ENCODE results near the gene PRKCH. TPM values are rescaled to one million over a fixed set of nuclear protein-coding genes. Genes with fewer than 3 reads are reported as not detected.

The PRKCH gene
- total and polyA plus RNA-seq, 12 donors, result 8.3 to 25.1 (median 17.7) TPM

- Histone ChIP-seq H3K4me1 (peaks cover 3 to 72% (median 12%) of the 10 kb centered on the region in 9 donors), H3K27me3 (no peaks in the 10 kb centered on the region), H3K27ac (peak overlapping the region in 9 of 10 donors; percentile 2 to 86 (median 51)), H3K36me3 (no peaks in the 10 kb centered on the region), H3K4me3 (no peak overlapping the region), H3K9me3 (no peaks in the 10 kb centered on the region)
- intact Hi-C loops (cut with DNase I), result no loop called here
- ATAC-seq (peak; percentile 73 to 93 (median 83)), DNase-seq (peak in 1 of 2 donors; percentile 38)
- WGBS, 2 donors, result 0% methylated on average over 1 of the region's 1 CpG
- no peak for TF ChIP-seq CTCF (IDR thresholded peaks at IDR 0.05)
These were observed 277.6 kb downstream of the PRKCH start for GRCh38 chr14:61598980-61599379.

GRCh38 chr14:61599942-61600341, 278.6 kb downstream of the PRKCH start:
- no peak overlapping the region for H3K4me3 ChIP-seq
- 96 to 98% methylated on average over 1 of the region's 1 CpG for WGBS, 2 donors
- no peaks in the 10 kb centered on the region for H3K9me3 ChIP-seq
- no peak for TF ChIP-seq CTCF (IDR thresholded peaks at IDR 0.05)
- peaks cover 3 to 68% (median 12%) of the 10 kb centered on the region in 9 donors for H3K4me1 ChIP-seq
- peak overlapping the region in 1 of 10 donors; percentile 86 for H3K27ac ChIP-seq
- intact Hi-C loops (cut with DNase I), result loop anchor here in 1 of 10 donors (10.0 kb wide), 1 partner anchor 95 kb away; the partner anchor contains the start of gene HIF1A
- no peaks in the 10 kb centered on the region for H3K27me3 ChIP-seq
- no peaks in the 10 kb centered on the region for H3K36me3 ChIP-seq
- ATAC-seq (no peak), DNase-seq (no peak)

Other genes starting within 250 kb of the PRKCH start
- 1 to 10 TPM in 3 of 10 donors, under 1 TPM in 7; 0.32 to 1.9 (median 0.71) TPM for gene TMEM30B, start 40.2 kb upstream of the PRKCH start, total RNA-seq
- gene TMEM30B, start 40.2 kb upstream of the PRKCH start, polyA plus RNA-seq, result under 1 TPM; 0.15 to 0.35 TPM

Measured in heart right ventricle (tissue), 16 donors.